Measurements from ENCODE around the gene ALOX15B. TPM values are rescaled to one million over a fixed set of nuclear protein-coding genes. Genes with fewer than 3 reads are reported as not detected.

Gene ALOX15B
- polyA plus RNA-seq, 1 donor from 2014 or later = not detected

- Histone ChIP-seq H3K9ac (ENCODE audit: low read length) (no peak overlapping the region), H3K79me2 (replicated peaks; ENCODE audit: insufficient read depth, low read length) (no peaks in the 10 kb centered on the region), H4K20me1 (ENCODE audit: insufficient read depth) (no peaks in the 10 kb centered on the region), H3K36me3 (ENCODE audit: insufficient read depth, low read length) (no peaks in the 10 kb centered on the region), H2AFZ (ENCODE audit: low read depth, low read length) (no peak overlapping the region), H3K9me2 (ENCODE audit: insufficient read depth, low read length) (no peaks in the 10 kb centered on the region), H3K4me3 (ENCODE audit: low read length) (no peak overlapping the region), H3K27me3 (ENCODE audit: insufficient read depth, low read depth, low read length) (no peaks in the 10 kb centered on the region), H3F3A (ENCODE audit: insufficient read depth, low read length, poor library complexity, severe bottlenecking) (no peaks in the 10 kb centered on the region), H3K27ac (ENCODE audit: low read length) (no peak overlapping the region), H3K4me2 (ENCODE audit: low read length) (no peak overlapping the region), H3K9me3 (ENCODE audit: low read length) (no peaks in the 10 kb centered on the region)
- no peak for TF ChIP-seq REST (IDR thresholded peaks at IDR 0.05; ENCODE audit: borderline replicate concordance)
- no peak for TF ChIP-seq POLR2AphosphoS5 (IDR thresholded peaks at IDR 0.05)
- TF ChIP-seq SMC3 (conservative IDR thresholded peaks at IDR 0.05; ENCODE audit: poor library complexity) = no peak
- no peak for TF ChIP-seq RAD21 (conservative IDR thresholded peaks at IDR 0.05)
- no peak for TF ChIP-seq MXI1 (conservative IDR thresholded peaks at IDR 0.05; ENCODE audit: poor library complexity, severe bottlenecking)
- no peak for TF ChIP-seq CTCF (IDR thresholded peaks at IDR 0.05; ENCODE audit: poor library complexity, severe bottlenecking)
- TF ChIP-seq TAF1 (IDR thresholded peaks at IDR 0.05; ENCODE audit: low read depth) = no peak
- TF ChIP-seq EZH2 (IDR thresholded peaks at IDR 0.05; ENCODE audit: borderline replicate concordance, insufficient read depth, low read length, poor library complexity, severe bottlenecking) = no peak
- TF ChIP-seq EP300 (conservative IDR thresholded peaks at IDR 0.05; ENCODE audit: poor library complexity, severe bottlenecking) = no peak
Measured at GRCh38 chr17:8047769-8048110, 8.9 kb downstream of the ALOX15B start.

GRCh38 chr17:8048236-8048635, 9.4 kb downstream of the ALOX15B start:
- Histone ChIP-seq H3F3A (ENCODE audit: insufficient read depth, low read length, poor library complexity, severe bottlenecking) (no peaks in the 10 kb centered on the region), H3K9me3 (ENCODE audit: low read length) (no peaks in the 10 kb centered on the region), H3K79me2 (replicated peaks; ENCODE audit: insufficient read depth, low read length) (no peaks in the 10 kb centered on the region), H3K4me3 (ENCODE audit: low read length) (no peak overlapping the region), H3K9me2 (ENCODE audit: insufficient read depth, low read length) (no peaks in the 10 kb centered on the region), H4K20me1 (ENCODE audit: insufficient read depth) (no peaks in the 10 kb centered on the region), H3K27ac (ENCODE audit: low read length) (no peak overlapping the region), H3K9ac (ENCODE audit: low read length) (no peak overlapping the region), H3K27me3 (ENCODE audit: insufficient read depth, low read depth, low read length) (no peaks in the 10 kb centered on the region), H3K4me2 (ENCODE audit: low read length) (no peak overlapping the region), H3K36me3 (ENCODE audit: insufficient read depth, low read length) (no peaks in the 10 kb centered on the region), H2AFZ (ENCODE audit: low read depth, low read length) (no peak overlapping the region)
- TF ChIP-seq TAF1 (IDR thresholded peaks at IDR 0.05; ENCODE audit: low read depth) = no peak
- no peak for TF ChIP-seq MXI1 (conservative IDR thresholded peaks at IDR 0.05; ENCODE audit: poor library complexity, severe bottlenecking)
- no peak for TF ChIP-seq RAD21 (conservative IDR thresholded peaks at IDR 0.05)
- TF ChIP-seq CTCF (IDR thresholded peaks at IDR 0.05; ENCODE audit: poor library complexity, severe bottlenecking) = no peak
- no peak for TF ChIP-seq REST (IDR thresholded peaks at IDR 0.05; ENCODE audit: borderline replicate concordance)
- TF ChIP-seq POLR2AphosphoS5 (IDR thresholded peaks at IDR 0.05) = no peak
- no peak for TF ChIP-seq EP300 (conservative IDR thresholded peaks at IDR 0.05; ENCODE audit: poor library complexity, severe bottlenecking)
- no peak for TF ChIP-seq EZH2 (IDR thresholded peaks at IDR 0.05; ENCODE audit: borderline replicate concordance, insufficient read depth, low read length, poor library complexity, severe bottlenecking)
- TF ChIP-seq SMC3 (conservative IDR thresholded peaks at IDR 0.05; ENCODE audit: poor library complexity) = no peak

All from neural cell (in vitro differentiated cells).